Stimulated activated CD4-positive, alpha-beta T cell treated with anti-CD3 and anti-CD28 coated beads, Interleukin-1b, Interleukin-23, amount 100 ng/mL, for 4 hours (primary cell): Measurements from ENCODE around the gene TEN1.
"Not testable (repeated sequence)": the region's sequence is repeated elsewhere in the genome, so short reads cannot be mapped to it uniquely, and the experiment has no call there.

Experiments used
- DNase-seq, 2 donors: peaks; one replicate each; pipeline ENCODE4 v3.0.0-alpha.2; 2020; ENCODE audit warnings: low read depth in 2 of 2

Gene TEN1

DNA sequence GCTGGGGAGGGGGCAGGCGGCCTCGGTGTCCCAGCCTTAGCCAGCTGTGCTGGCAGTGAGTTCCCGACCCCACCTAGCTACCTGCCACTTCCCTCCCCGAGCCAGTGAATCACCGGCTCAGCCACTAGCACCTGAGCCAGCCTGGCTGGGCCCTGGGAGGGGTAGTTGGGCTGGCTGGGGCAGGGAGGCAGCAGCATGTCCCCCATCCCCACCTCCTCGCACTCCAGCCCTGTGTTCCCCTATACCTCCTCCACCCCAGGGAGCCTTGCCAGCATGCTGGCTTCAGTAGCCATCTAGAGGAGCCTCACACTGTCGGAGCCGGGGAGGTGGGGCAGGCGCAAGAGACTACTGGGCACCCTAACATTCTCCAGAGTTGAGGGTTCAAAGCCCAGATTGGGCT is 45.3 kb downstream of the TEN1 start:
- no peak for DNase-seq

DNA sequence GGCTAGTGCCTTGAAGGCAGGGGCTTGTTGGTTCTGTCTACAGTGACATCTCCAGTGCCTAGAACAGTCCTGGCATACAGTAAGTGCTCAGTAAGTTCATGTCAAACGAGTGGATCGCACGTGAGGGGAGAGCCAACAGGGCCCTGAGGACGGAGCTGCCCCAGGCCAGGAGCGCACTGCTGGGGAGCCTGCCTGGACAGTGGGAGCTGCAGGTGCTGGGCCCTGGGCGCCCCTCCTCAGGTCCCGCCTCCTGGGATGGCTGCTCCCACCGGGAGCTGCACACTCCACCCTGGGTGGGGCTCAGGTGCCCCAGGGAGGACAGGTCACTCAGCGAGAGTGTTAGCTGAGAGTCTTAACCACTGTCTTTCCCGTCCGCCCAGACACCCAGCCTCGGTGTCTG is 46.3 kb downstream of the TEN1 start:
- DNase-seq, result no peak

DNA sequence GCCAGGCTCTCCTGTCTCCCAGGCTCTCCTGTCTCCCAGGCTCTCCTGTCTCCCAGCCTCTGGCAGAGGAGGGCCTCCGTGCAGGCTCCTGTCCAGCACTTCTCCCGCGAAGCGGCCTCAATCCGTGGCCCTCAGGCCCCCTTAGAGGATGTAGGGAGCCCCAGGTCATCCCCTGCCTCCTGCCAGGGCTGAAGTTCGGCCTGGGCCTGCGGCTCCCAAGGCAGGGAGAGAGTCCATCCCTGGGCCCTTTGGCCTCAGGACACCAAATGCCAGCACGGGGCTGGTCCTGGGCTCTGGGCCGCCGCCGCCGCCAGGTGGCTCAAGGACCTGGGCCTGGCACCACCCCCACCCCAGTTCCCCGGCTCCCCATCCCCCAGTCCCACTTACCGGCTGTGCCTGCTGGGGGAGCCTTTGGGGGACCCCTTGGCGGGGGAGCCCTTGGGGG is 47.7 kb downstream of the TEN1 start:
- no peak for DNase-seq

DNA sequence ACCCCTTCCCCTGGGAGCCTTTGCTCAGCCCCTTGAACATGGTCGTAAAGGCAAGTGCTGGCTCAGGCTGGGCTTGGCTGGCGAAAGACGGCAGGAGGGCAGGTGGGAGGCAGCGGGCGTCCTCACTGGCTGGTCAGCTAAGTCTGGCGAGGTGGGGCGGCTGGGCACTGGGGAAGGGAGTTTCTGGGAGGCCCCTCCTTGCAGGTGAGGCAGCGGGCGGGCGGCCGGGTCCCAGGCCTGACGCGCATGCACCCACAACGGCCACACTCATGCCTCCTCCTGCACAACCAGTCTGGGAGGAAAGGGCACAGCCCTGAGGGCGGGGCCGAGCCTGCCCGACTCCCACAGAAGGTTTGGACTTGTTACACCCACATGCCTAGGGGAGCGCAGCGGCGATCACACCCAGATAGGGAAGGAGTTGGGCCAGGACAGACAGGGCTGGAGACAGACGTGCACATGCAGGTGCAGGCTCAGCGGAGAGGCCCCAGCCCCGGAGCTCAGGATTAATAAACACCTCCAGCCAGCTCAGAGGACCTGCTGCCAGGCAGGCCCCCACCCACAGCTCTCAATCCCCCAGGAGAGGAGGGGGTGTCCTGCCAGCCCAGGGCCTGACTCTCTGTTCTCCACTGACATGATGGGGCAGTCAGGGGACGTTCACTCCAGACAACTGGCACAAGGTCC is 48.3 kb downstream of the TEN1 start, which contains the start of gene EVPL:
Gene EVPL (minus strand): TSS at position 148 of the 681 bp plus-strand sequence. CDS start 108 bp downstream, at position 40.
- DNase-seq, result no peak

DNA sequence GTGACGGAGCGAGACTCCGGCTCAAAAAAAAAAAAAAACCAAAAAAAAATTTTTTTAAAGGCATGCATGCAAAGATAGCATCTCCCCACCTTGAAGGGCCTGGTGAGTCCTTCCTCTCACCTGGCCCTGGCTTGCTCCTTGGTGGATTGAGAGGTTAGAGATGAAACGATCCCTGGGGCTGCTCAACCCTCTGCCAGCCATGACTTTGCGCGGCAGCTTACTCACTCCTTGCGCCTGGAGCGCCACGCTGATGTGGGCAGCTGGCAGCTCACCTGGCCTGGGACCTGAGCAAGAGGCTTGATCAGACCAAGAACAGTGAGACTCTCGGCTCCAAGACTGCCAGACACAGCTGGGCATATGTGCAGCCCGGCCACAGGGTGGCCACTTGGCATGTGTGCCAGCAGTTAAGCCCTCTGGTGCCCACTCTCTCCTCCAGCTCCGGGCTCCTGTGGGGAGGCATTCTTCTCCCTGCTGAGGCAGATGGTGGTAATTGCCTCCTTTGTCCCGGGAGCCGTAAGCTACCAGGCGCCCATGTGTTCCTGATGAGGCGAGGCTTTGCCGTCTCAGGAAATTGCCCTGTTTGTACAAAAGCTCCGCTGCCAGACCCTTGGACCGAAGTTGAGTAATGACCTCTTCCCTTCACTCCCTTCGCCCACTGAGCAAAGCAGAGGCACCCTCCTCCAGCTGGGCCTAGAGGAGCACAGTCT is 53.2 kb downstream of the TEN1 start:
- no peak for DNase-seq

DNA sequence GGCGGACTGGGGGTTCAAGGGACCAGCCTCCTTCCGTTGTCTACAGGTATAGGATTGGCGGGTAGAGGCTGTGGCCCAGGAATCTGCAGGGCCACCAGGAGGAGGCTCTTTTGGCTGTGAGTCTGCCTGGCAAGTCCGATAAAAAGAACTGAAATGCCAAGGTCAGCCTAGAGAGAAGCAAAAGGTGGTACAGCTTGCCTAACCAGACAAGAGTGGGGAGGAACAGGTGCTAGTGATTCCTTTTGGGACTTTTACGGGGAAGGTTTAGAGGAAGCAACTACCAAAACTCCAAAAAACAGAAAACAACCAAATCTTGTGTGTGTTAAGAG is 53.7 kb downstream of the TEN1 start:
- no peak for DNase-seq

DNA sequence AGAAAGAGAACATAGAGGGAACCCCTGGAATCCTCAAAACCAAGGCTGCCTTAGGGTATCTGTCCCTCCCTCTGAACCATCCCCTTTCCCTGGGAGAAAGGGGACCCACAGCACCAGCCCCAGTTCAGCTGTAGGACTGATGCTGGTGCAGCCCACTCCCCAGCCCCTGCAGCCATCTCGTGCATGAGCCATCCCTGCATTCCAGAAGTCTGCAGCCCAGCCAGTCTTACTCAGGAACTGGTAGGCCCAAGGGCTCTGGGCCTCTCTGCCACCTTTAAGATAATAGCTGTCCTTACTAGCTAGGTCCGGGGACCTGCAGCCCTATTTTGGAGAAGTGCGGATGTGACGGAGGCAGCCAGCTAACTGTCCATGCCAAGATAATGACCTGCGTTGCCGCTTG is 54.1 kb downstream of the TEN1 start:
- no peak for DNase-seq

DNA sequence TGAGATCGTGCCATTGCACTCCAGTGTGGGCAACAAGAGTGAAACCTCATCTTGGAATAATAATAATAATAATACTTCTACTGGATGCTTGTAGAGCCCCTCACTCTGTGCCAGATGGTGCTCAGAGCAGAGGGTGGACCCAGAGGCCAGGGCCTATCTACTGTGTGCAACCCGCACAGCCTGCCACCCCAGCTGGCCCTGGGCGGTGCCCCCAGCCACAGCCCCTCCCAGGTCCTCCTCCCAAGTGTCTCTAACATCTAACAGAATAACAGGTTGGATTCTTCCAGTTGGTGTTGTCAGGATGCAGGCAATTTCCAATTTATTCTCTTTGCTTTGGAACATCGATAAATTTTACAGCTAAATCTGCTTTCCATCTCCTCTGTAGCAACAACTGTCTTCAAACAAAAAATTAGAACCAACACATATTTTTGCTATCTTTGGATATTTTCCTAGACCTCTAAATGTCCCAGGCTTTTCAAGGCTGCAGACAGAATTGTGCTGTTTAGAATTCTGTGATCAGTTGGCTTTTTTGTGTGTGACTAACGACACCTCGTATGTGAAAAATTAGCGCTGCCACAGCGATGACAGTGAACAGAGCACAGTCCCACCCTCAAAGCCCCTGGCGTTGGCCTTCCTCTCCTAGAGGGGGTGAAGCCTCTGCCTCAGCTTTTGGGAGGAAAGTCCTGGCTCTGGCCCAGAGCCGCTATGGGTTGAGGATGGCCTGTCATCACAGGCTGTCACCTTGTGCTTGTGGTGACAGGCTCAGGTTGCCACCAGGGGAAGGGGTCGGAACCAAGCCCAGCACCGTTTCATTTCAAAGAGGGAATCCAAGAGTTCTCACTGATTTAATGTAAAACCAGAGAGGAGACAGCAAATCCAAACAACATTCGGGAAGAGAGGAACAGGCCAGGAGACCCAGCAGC is 55.6 kb downstream of the TEN1 start:
- DNase-seq, result no peak

DNA sequence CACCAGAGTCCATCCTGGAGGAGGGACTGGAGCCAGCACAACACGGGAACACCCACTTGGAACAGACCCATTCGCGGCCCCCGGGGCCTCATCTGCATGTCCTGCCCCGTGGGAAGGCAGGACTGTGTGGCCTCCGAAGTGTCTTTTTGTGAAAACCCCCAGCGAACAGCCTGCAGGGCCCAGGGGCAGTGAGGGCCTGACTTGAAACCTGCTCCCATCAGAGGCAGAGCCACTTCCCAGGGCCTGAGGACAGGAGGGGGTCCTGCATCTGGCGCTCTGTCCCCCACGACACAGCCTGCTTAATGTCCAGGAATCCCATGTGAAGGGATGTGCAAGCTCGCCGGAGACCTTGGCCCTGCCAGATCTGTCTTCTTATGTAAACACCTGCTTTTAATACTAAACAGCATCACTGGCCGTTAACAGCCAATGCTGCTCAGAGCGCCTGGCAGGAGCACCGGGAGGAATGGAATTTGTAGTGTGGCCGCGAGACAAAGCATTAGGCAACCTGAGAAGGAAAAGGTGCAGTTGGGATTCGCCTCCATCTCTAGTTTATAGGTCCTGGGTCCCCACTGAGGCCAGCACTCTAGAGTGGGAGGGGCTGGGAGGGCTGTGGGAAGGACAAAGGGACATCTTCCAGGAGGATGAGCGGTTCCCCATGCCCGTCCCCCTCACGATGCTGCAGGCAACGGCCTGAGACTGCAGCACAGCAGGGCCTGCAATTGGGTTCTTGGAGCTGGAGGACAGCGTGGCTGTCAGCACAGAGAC is 57.6 kb downstream of the TEN1 start:
- DNase-seq, result no peak

DNA sequence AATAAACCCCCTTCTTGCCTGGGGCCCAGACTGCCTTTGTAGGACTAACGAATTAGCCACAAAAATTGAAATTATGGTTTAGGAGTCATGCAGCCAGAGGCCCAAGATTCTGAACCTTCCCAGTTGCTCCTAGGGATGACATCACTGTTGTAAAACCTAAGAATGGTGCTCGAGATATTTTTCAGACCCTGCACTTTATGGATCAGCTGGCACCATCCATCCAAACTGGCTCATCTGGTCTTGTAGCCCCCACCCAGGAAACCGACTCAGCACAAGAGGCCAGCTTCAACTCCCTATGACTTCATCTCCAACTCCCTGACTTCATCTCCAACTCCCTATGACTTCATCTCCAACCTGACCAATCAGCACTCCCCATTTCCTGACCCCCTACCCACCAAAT is 59.0 kb downstream of the TEN1 start:
- no peak for DNase-seq

DNA sequence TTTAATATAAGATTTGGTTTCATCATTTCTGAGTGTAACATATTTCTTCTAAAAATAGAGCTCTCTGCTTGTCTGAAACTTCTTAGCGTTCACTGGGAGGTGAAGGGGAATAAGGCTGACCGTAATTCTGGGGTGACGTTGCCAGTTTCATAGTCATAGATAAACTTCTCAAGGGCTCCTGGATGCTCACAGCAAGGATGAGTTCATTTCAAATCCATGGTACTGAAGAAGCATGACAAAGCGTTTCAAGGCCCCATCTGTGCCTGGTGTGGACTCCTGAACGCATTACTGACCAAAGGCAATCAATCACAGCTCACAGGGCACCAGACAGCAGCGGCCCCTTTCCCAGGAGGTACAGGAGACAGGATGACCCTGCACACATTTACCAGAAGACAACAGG is 60.1 kb downstream of the TEN1 start:
- no peak for DNase-seq

DNA sequence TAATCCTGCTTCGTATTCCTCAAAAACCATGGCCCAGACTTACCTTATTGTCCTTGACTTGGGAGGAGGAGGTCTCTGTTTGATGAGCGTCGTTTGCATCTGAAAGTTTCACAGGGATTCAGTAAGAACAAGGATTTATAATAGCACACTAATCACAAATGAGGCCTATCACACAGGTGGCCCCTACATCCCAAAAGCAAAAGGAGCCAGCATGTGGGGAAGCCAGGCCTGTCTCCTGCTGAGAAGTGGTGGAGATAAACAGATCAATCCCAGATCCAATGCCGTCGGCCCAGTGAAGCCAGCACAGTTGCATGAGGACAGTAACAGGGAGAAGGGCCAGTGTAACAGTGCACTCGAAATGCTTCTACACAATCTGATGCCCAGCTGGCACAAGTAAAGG is 61.3 kb downstream of the TEN1 start:
- no peak for DNase-seq

DNA sequence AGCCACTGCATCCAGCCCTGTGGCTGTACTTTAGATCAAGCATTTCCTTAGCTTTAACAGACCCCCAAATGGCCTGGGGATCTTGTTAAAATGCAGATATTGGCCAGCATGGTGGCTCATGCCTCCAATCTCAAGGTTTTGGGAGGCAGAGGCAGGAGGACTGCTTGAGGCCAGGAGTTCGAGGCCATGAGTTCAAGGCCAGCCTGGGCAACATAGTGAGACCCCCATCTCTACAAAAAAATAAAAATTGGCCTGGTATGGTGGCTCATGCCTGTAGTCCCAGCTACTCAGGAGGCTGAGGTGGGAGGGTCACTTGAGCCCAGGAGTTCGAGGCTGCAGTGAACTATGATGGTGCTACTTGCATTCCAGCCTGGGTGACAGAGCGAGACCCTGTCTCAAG is 63.8 kb downstream of the TEN1 start:
- not testable (repeated sequence) for DNase-seq

DNA sequence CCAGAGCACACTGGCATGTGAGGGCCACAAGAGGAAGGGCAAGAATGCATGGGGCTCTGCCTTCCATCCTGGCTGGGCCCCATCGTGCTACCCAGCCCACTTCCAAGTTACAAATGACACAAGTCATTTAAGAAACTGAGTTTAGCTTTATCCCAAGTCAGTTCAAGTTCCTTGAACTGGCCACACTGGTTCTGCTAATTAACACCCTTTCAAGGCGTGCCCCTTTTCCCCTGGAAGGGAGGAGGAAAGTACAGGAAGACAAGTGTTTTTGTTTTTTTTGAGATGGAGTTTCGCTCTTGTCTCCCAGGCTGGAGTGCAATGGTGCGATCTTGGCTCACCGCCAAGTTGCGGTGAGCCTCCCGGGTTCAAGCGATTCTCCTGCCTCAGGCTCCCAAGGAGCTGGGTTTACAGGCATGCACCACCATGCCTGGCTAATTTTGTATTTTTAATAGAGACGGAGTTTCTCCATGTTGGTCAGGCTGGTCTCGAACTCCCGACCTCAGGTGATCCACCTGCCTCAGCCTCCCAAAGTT is 65.5 kb downstream of the TEN1 start:
- not testable (repeated sequence) for DNase-seq

DNA sequence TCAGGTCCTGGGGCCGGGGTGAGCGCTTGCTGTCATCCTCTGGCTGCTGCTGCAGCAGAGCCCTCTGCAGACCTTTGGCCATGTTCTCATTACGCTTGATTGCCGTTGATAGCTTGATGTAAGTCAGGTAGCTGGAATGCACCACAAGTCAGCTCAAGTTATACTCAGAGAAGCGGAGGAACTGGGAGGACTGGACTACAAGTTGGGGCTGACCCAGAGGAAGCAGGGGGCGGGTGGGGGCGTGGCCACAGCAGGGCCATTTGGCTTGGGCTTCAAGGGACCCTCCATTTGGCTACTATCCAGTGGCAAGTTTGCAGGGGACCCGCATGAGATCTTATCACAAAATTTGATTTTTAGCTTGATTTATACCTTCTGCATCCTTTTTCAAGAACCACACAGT is 67.0 kb downstream of the TEN1 start:
- DNase-seq, result no peak

DNA sequence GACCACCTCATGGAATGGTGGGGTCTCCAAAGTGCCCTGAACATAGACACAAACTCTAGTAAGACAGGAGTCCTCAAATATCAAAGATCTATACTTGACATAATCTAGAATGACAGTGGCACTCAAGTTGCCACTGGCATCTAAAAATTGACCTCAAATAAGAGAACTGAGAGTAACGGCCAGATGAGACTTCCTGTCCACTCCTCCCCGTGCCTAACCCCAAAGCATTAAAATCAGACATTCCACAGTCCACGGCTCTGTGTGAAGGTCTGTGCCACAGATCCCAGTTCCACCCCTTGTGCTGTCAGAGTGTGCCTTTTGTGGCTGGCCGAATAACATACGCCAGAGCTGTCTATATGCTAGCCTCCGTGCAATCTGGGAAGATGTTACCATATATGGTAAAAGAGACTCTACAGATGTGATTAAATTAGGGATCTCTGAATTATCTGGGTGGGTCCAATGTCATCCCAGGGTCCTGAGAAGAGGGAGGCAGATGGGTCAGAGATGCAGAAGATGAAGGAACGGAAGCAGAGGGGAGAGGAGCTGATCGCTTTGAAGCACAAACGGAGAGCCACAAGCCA is 69.1 kb downstream of the TEN1 start:
- no peak for DNase-seq

DNA sequence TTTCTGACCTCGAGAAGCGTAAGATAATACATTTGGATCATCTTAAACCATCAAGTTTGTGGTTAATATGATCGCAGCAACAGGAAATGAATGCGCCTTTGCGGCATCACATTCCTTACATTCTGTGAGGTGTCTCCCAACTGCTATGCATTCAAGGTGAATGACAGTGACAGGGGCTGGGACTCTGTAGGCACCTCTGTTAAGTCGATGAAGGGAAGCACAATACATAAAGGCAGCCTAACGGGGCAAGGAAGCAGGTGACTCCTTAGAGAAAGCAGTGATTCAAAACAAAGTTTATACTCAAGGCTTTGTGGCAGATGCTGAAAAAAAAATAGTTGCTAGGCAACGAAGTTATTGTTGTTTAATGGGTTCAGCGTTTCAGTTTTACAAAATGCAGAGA is 69.7 kb downstream of the TEN1 start:
- no peak for DNase-seq

DNA sequence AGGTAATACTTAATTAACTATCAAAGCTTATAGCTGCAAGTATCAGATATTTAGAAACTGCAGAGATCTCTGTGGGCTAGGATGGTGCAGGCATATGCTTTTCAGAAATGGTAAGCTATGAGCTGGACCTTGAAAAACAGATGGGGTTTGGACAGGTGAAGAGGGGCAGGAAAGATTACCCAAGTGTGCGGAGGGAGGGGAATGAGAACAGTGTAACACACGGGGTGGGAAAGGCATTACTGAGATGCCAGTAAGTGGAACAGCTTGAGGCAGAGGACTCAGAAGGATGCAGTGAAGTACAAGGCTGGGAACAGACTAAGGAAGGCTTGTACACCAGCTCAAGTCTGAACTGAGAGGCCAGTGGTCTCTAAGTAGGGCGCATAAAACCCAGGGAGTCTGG is 70.2 kb downstream of the TEN1 start:
- no peak for DNase-seq

DNA sequence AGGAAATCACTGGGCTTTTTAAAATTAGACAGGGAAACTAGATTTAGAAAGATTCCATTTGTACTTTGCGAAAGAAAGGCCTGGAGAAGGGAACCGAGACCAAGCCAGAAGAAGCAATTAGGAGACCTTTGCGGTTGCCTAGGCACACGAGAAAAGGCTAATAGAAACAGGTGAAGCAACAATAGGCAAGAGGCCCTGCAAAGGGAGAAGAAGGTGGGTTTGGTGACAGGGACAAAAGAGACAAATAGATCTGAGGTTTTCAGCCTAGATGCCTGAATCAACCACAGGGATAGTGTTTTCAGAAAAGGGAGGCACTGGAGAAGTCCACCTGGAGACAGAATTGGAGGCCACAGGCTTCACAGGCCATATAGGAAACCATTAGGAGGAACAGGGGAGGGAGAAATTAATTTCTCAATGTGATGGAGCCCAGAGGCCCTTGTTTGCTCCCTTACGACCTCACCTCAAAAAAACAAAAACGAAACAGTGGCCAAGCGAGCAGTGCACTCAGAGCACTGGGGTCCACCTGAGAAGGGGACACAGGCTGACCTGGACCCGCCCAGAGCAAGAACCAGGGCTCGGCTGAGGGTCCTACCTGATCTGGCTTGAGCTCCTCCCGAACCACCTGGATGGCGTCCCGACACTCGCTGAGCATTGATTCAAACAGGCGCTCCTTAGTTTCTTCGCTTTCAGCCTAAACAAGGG is 70.9 kb downstream of the TEN1 start:
- no peak for DNase-seq
